ENCODE data around the gene CRX. TPM values are rescaled to one million over a fixed set of nuclear protein-coding genes. Genes with fewer than 3 reads are reported as not detected.

CRX gene
- total and polyA plus RNA-seq, 2 of the 13 experiments (the other 11 are each of a cell fraction or from before 2014, with no cell fraction given) = not detected

DNA sequence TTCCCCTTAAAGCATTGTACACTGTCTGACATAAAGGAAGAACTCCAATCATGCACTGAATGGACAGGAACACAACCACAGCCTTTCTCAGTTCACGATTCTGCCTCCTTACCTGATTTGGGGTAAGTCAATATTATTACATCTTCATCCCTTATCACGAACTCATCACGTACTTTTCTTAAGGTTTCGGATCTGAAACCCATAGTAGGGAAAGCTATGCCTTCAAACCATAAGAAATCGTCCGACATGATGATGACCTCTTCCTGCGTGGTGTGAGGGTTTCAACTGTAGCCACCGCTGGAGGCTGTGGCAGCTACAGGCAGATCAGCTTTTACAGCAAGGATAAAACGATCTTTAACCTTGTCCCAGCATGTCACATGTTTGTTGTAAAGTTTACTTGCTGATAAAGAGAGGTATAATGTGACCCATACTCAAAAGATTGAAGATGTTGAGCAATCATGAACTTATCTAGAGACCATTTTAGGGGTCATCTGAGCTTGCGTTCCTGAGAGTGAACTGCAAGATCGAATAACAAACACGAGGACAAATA is 64.3 kb downstream of the CRX start, which contains the start of gene SULT2A1 (continued):
- TF ChIP-seq MTA3 (CRISPR knock-in tag; IDR thresholded peaks at IDR 0.05) = no peak
- peak; percentile 93 for TF ChIP-seq ISL2 (CRISPR knock-in tag; IDR thresholded peaks at IDR 0.05)
- peak; percentile 83 for TF ChIP-seq FOXO1 (CRISPR knock-in tag; IDR thresholded peaks at IDR 0.05)
- 0 out of 2 replicates have a peak, but pooled peaks have one; percentile 65 for TF ChIP-seq ZNF354B (CRISPR knock-in tag; IDR thresholded peaks at IDR 0.05)
- no peak for TF ChIP-seq ZBTB2 (CRISPR knock-in tag; IDR thresholded peaks at IDR 0.05; ENCODE audit: low read depth)
- TF ChIP-seq SP140L (CRISPR knock-in tag; IDR thresholded peaks at IDR 0.05; ENCODE audit: borderline replicate concordance) = no peak
- TF ChIP-seq, protein P1, sequence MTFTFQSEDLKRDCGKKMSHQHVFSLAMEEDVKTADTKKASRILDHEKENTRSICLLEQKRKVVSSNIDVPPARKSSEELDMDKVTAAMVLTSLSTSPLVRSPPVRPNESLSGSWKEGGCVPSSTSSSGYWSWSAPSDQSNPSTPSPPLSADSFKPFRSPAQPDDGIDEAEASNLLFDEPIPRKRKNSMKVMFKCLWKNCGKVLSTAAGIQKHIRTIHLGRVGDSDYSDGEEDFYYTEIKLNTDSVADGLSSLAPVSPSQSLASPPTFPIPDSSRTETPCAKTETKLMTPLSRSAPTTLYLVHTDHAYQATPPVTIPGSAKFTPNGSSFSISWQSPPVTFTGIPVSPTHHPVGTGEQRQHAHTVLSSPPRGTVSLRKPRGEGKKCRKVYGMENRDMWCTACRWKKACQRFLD (CRISPR knock-in tag; IDR thresholded peaks at IDR 0.05; ENCODE audit: borderline replicate concordance) = no peak
- TF ChIP-seq SMARCC2 (IDR thresholded peaks at IDR 0.05) = no peak
- peak; percentile 42; the same call in 1 of the 2 replicates for TF ChIP-seq SAFB2 (CRISPR knock-in tag; IDR thresholded peaks at IDR 0.05; ENCODE audit: borderline replicate concordance, low read depth)
- TF ChIP-seq ETV5 (CRISPR knock-in tag; IDR thresholded peaks at IDR 0.05; ENCODE audit: borderline replicate concordance) = peak; percentile 31; the same call in 1 of the 2 replicates
- TF ChIP-seq, protein P2, sequence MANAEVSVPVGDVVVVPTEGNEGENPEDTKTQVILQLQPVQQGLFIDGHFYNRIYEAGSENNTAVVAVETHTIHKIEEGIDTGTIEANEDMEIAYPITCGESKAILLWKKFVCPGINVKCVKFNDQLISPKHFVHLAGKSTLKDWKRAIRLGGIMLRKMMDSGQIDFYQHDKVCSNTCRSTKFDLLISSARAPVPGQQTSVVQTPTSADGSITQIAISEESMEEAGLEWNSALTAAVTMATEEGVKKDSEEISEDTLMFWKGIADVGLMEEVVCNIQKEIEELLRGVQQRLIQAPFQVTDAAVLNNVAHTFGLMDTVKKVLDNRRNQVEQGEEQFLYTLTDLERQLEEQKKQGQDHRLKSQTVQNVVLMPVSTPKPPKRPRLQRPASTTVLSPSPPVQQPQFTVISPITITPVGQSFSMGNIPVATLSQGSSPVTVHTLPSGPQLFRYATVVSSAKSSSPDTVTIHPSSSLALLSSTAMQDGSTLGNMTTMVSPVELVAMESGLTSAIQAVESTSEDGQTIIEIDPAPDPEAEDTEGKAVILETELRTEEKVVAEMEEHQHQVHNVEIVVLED (CRISPR knock-in tag; IDR thresholded peaks at IDR 0.05; ENCODE audit: borderline replicate concordance) = peak; percentile 47; the same call in 1 of the 2 replicates
- no peak for TF ChIP-seq ZBTB14 (CRISPR knock-in tag; IDR thresholded peaks at IDR 0.05)
- TF ChIP-seq ZNF44 (CRISPR knock-in tag; IDR thresholded peaks at IDR 0.05) = no peak
- peak in 1 of 2 experiments; percentile 43; a peak in 1 of 4 replicates for TF ChIP-seq REST (IDR thresholded peaks at IDR 0.05; ENCODE audit: borderline replicate concordance in 1 of 2, low read depth in 1 of 2, low read length in 2 of 2)
- no peak for TF ChIP-seq REL (CRISPR knock-in tag; conservative IDR thresholded peaks at IDR 0.05)
- peak; percentile 59 to 84; a peak in 3 of 4 replicates for TF ChIP-seq EP300 (IDR thresholded peaks at IDR 0.05; ENCODE audit: low read depth in 2 of 2, low read length in 2 of 2)
- TF ChIP-seq EP300 (CRISPR knock-in tag; IDR thresholded peaks at IDR 0.05; ENCODE audit: borderline replicate concordance) = 0 out of 2 replicates have a peak, but pooled peaks have one; percentile 49

Measured in HepG2 (cell line).